ENCODE measurements around the gene BACE2. TPM values are rescaled to one million over a fixed set of nuclear protein-coding genes. Genes with fewer than 3 reads are reported as not detected.

BACE2 gene
- total RNA-seq, 3 donors from 2014 or later (not counting 1 experiment from before 2014, with no cell fraction given): 0.12 to 10.3 (median 0.29) TPM

DNA sequence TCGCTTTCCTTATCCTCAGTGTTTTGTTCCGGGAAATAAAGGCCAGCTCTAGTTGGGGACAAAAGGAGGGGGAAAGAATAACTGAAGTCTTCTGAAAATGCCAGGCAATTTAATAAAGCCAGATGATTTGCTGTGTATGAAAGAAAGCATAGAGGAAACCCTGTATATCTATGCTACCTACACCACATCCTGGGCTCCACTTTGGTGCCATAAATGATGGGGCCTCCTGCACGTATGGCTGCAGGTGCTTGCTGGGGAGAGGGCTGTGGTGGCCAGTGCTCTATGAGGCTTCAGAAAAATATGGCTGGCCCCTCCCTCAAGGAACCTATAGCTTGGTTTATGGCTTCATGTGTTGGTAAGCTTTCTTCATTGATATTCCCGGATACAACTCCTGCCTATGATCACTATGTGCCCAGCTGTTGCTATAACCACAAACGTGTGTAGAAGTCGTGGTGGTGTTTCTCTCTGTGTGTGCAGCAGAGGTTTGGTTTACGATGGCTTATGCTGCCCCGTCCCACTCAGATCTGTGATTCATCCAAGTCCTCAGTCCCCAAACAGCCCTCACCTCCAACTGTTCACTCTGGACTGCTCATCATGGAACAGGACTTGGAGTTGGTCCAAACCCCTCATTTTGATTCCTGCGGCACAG, 59.5 kb downstream of the BACE2 start:
- Histone ChIP-seq H3K9me3 (ENCODE audit: control insufficient read depth, insufficient read depth, low read length) (no peaks in the 10 kb centered on the region), H3K4me3 (ENCODE audit: low read length) (no peak overlapping the region), H3K4me1 (ENCODE audit: control insufficient read depth, insufficient read depth, low read length) (no peaks in the 10 kb centered on the region), H3K27ac (ENCODE audit: low read length) (no peak overlapping the region), H3K36me3 (ENCODE audit: control insufficient read depth, insufficient read depth, low read length) (no peaks in the 10 kb centered on the region), H3K27me3 (ENCODE audit: control insufficient read depth, insufficient read depth, low read length) (no peaks in the 10 kb centered on the region)
- H3K9me3 Mint-ChIP-seq: no peaks in the 10 kb centered on the region
- no peak overlapping the region for H3K27ac Mint-ChIP-seq
- H3K4me1 Mint-ChIP-seq: no peaks in the 10 kb centered on the region
- WGBS (ENCODE audit: insufficient coverage): 81% methylated on average over 9 of the region's 9 CpGs
- no peak for TF ChIP-seq CTCF (IDR thresholded peaks at IDR 0.05)
- intact Hi-C loops (cut with micrococcal nuclease): loop anchor here (10.0 kb wide), 1 partner anchor 57 kb away; no protein-coding TSS in a partner anchor
- no peak overlapping the region for H3K4me3 Mint-ChIP-seq
- ATAC-seq (no peak), DNase-seq (no peak)
- no peaks in the 10 kb centered on the region for H3K36me3 Mint-ChIP-seq
- peaks cover 6 to 11% of the 10 kb centered on the region in 2 donors for H3K27me3 Mint-ChIP-seq (ENCODE audit: low read depth in 2 of 2)

GRCh38 chr21:41228006-41228370, 60.0 kb downstream of the BACE2 start:
- no peak overlapping the region for H3K27ac ChIP-seq (ENCODE audit: low read length)
- H3K9me3 Mint-ChIP-seq: no peaks in the 10 kb centered on the region
- no peak for TF ChIP-seq CTCF (IDR thresholded peaks at IDR 0.05)
- H3K4me3 Mint-ChIP-seq: no peak overlapping the region
- no peak overlapping the region for H3K27ac Mint-ChIP-seq
- DNase-seq (no peak), ATAC-seq (no peak)
- peaks cover 6 to 11% of the 10 kb centered on the region in 2 donors for H3K27me3 Mint-ChIP-seq (ENCODE audit: low read depth in 2 of 2)
- no peaks in the 10 kb centered on the region for H3K27me3 ChIP-seq (ENCODE audit: control insufficient read depth, insufficient read depth, low read length)
- H3K36me3 ChIP-seq (ENCODE audit: control insufficient read depth, insufficient read depth, low read length): no peaks in the 10 kb centered on the region
- 79% methylated on average over 5 of the region's 5 CpGs for WGBS (ENCODE audit: insufficient coverage)
- no peak overlapping the region for H3K4me3 ChIP-seq (ENCODE audit: low read length)
- no peaks in the 10 kb centered on the region for H3K4me1 ChIP-seq (ENCODE audit: control insufficient read depth, insufficient read depth, low read length)
- intact Hi-C loops (cut with micrococcal nuclease): loop anchor here (10.0 kb wide), 1 partner anchor 57 kb away; no protein-coding TSS in a partner anchor
- no peaks in the 10 kb centered on the region for H3K4me1 Mint-ChIP-seq
- no peaks in the 10 kb centered on the region for H3K36me3 Mint-ChIP-seq
- no peaks in the 10 kb centered on the region for H3K9me3 ChIP-seq (ENCODE audit: control insufficient read depth, insufficient read depth, low read length)

GRCh38 chr21:41228492-41228891, 60.5 kb downstream of the BACE2 start:
- Mint-ChIP-seq H3K4me1 (no peaks in the 10 kb centered on the region), H3K27me3 (ENCODE audit: low read depth in 2 of 2) (peaks cover 3 to 11% of the 10 kb centered on the region in 2 donors), H3K27ac (no peak overlapping the region), H3K9me3 (no peaks in the 10 kb centered on the region), H3K36me3 (no peaks in the 10 kb centered on the region), H3K4me3 (no peak overlapping the region)
- no peak for TF ChIP-seq CTCF (IDR thresholded peaks at IDR 0.05)
- no peak for DNase-seq
- no peak for ATAC-seq
- Histone ChIP-seq H3K4me3 (ENCODE audit: low read length) (no peak overlapping the region), H3K36me3 (ENCODE audit: control insufficient read depth, insufficient read depth, low read length) (no peaks in the 10 kb centered on the region), H3K27me3 (ENCODE audit: control insufficient read depth, insufficient read depth, low read length) (no peaks in the 10 kb centered on the region), H3K9me3 (ENCODE audit: control insufficient read depth, insufficient read depth, low read length) (no peaks in the 10 kb centered on the region), H3K4me1 (ENCODE audit: control insufficient read depth, insufficient read depth, low read length) (no peaks in the 10 kb centered on the region), H3K27ac (ENCODE audit: low read length) (no peak overlapping the region)
- WGBS (ENCODE audit: insufficient coverage): 85% methylated on average over 5 of the region's 5 CpGs
- intact Hi-C loops (cut with micrococcal nuclease): loop anchor here (10.0 kb wide), 1 partner anchor 56 kb away; no protein-coding TSS in a partner anchor

GRCh38 chr21:41228958-41229357, 61.0 kb downstream of the BACE2 start:
- Mint-ChIP-seq H3K27me3 (ENCODE audit: low read depth in 2 of 2) (peaks cover 0 to 12% of the 10 kb centered on the region in 2 donors), H3K36me3 (no peaks in the 10 kb centered on the region), H3K4me1 (no peaks in the 10 kb centered on the region), H3K27ac (no peak overlapping the region), H3K4me3 (no peak overlapping the region), H3K9me3 (no peaks in the 10 kb centered on the region)
- DNase-seq (no peak), ATAC-seq (no peak)
- H3K27ac ChIP-seq (ENCODE audit: low read length): peak overlapping the region; percentile 40
- H3K9me3 ChIP-seq (ENCODE audit: control insufficient read depth, insufficient read depth, low read length): no peaks in the 10 kb centered on the region
- 72% methylated on average over 6 of the region's 7 CpGs for WGBS (ENCODE audit: insufficient coverage)
- H3K36me3 ChIP-seq (ENCODE audit: control insufficient read depth, insufficient read depth, low read length): no peaks in the 10 kb centered on the region
- TF ChIP-seq CTCF (IDR thresholded peaks at IDR 0.05): no peak
- intact Hi-C loops (cut with micrococcal nuclease): loop anchor here (10.0 kb wide), 1 partner anchor 56 kb away; no protein-coding TSS in a partner anchor
- no peaks in the 10 kb centered on the region for H3K27me3 ChIP-seq (ENCODE audit: control insufficient read depth, insufficient read depth, low read length)
- no peak overlapping the region for H3K4me3 ChIP-seq (ENCODE audit: low read length)
- H3K4me1 ChIP-seq (ENCODE audit: control insufficient read depth, insufficient read depth, low read length): no peaks in the 10 kb centered on the region

All from natural killer cell (primary cell).